WTC11 (cell line): ENCODE results near the gene BUD13.

Experiments used
- AFF4 ChIP-seq: sonication (generic); formaldehyde crosslinking; IDR thresholded peaks from 2 replicates; pipeline ENCODE4 v1.8.1; 2023; ENCODE audit warnings: mild to moderate bottlenecking, missing genetic modification reagents, borderline replicate concordance
- ATF3 ChIP-seq: sonication (generic); formaldehyde crosslinking; conservative IDR thresholded peaks from 2 replicates; pipeline ENCODE4 v1.8.1; 2022; ENCODE audit warnings: mild to moderate bottlenecking, missing genetic modification reagents
- CBFB ChIP-seq: sonication (generic); formaldehyde crosslinking; IDR thresholded peaks from 2 replicates; pipeline ENCODE4 v1.8.1; 2022; ENCODE audit warnings: mild to moderate bottlenecking, low read depth, missing genetic modification reagents
- CREB1 ChIP-seq: sonication (generic); formaldehyde crosslinking; IDR thresholded peaks from 2 replicates; pipeline ENCODE4 v1.8.0; 2023; ENCODE audit warnings: mild to moderate bottlenecking, missing genetic modification reagents
- CTCF ChIP-seq: fragments of 200-600 bp; IDR thresholded peaks from 2 replicates; pipeline ENCODE4 v1.8.0; 2022; ENCODE audit warnings: antibody characterized with exemption
- E2F5 ChIP-seq: sonication (generic); formaldehyde crosslinking; IDR thresholded peaks from 2 replicates; pipeline ENCODE4 v1.8.1; 2022; ENCODE audit warnings: mild to moderate bottlenecking, moderate library complexity, missing genetic modification reagents
- FOXJ3 ChIP-seq: sonication (generic); formaldehyde crosslinking; IDR thresholded peaks from 2 replicates; pipeline ENCODE4 v1.9.0; 2021; ENCODE audit warnings: missing genetic modification reagents, mild to moderate bottlenecking, borderline replicate concordance
- NFYB ChIP-seq: sonication (generic); formaldehyde crosslinking; conservative IDR thresholded peaks from 2 replicates; pipeline ENCODE4 v1.8.0; 2022; ENCODE audit warnings: low read depth, missing genetic modification reagents
- SMAD3 ChIP-seq: sonication (generic); formaldehyde crosslinking; IDR thresholded peaks from 2 replicates; pipeline ENCODE4 v1.8.0; 2022; ENCODE audit warnings: missing genetic modification reagents, mild to moderate bottlenecking, borderline replicate concordance
- TCF7 ChIP-seq: sonication (generic); formaldehyde crosslinking; IDR thresholded peaks from 2 replicates; pipeline ENCODE4 v1.8.0; 2022; ENCODE audit warnings: mild to moderate bottlenecking, low read depth, missing genetic modification reagents, moderate library complexity

DNA sequence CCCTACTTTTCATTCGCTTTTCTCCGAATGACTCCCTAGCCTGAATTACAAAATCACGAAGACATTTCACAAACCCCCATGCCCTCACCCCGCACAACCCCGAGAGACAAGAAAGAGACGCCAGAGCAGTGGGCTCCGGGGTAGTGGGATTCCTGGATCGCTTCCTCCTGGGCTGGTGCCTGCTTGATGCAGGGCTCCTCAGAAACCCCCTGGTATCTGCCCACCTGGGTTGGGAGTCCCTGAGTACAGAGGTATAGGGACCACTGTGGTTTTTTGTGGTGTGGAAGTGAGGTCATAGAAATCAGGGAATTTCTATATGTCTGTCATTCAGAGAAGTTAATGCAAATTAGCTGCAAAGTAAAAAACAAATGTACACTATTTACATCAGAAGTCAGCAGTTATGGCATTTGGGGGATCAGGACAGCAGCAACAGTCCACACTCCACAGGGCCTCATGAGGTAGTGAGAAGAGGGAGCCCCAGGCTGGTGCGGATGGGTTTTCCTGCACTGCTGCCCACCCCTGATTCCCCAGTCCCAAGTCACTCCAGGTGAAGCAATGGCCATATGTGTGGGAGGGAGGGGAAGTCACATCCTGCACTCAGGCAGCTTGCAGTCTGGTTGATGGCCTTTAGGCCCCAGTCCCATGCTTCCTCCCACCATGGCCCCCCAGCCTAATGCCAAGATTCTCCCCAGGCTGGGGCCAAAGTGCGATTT is 39.6 kb downstream of the BUD13 start:
- TF ChIP-seq CTCF: no peak; the same call in 1 of the 2 replicates
- TF ChIP-seq CBFB (CRISPR knock-in tag): no peak
- no peak for TF ChIP-seq AFF4 (CRISPR knock-in tag)
- TF ChIP-seq CREB1: no peak
- TF ChIP-seq FOXJ3 (CRISPR knock-in tag): no peak
- TF ChIP-seq ATF3 (CRISPR knock-in tag): no peak
- TF ChIP-seq NFYB (CRISPR knock-in tag): no peak
- no peak for TF ChIP-seq E2F5 (CRISPR knock-in tag)
- no peak for TF ChIP-seq SMAD3 (CRISPR knock-in tag)
- no peak for TF ChIP-seq TCF7
